Measurements from ENCODE around the gene LRRC32. TPM values are rescaled to one million over a fixed set of nuclear protein-coding genes. Genes with fewer than 3 reads are reported as not detected.
"Not testable (repeated sequence)": the region's sequence is repeated elsewhere in the genome, so short reads cannot be mapped to it uniquely, and the experiment has no call there.

LRRC32 gene
- total RNA-seq, 1 experiment from 2014 or later = 1.3 TPM

GRCh38 chr11:76658231-76658630, 12.3 kb downstream of the LRRC32 start:
- in situ Hi-C loops (cut with HindIII; ENCODE audit: low pct_unique_long_range_greater_than_20kb, low sequenced_read_pairs) = no loop called here
- no peak for DNase-seq (ENCODE audit: low read depth)

- DNase-seq (ENCODE audit: low read depth) = no peak
- in situ Hi-C loops (cut with HindIII; ENCODE audit: low pct_unique_long_range_greater_than_20kb, low sequenced_read_pairs) = no loop called here
These were observed 13.1 kb downstream of the LRRC32 start for GRCh38 chr11:76657187-76658170.

- DNase-seq (ENCODE audit: low read depth) = no peak
- in situ Hi-C loops (cut with HindIII; ENCODE audit: low pct_unique_long_range_greater_than_20kb, low sequenced_read_pairs) = no loop called here
These were observed 13.9 kb downstream of the LRRC32 start for GRCh38 chr11:76656571-76657081.

- no peak for DNase-seq (ENCODE audit: low read depth)
- in situ Hi-C loops (cut with HindIII; ENCODE audit: low pct_unique_long_range_greater_than_20kb, low sequenced_read_pairs) = no loop called here
These were observed 14.5 kb downstream of the LRRC32 start for GRCh38 chr11:76656050-76656531.

GRCh38 chr11:76655501-76656049, 15.0 kb downstream of the LRRC32 start:
- DNase-seq (ENCODE audit: low read depth) = no peak
- in situ Hi-C loops (cut with HindIII; ENCODE audit: low pct_unique_long_range_greater_than_20kb, low sequenced_read_pairs) = no loop called here

- no peak for DNase-seq (ENCODE audit: low read depth)
- in situ Hi-C loops (cut with HindIII; ENCODE audit: low pct_unique_long_range_greater_than_20kb, low sequenced_read_pairs) = no loop called here
These were observed 15.6 kb downstream of the LRRC32 start for GRCh38 chr11:76654980-76655379.

GRCh38 chr11:76654298-76654851, 16.2 kb downstream of the LRRC32 start:
- no peak for DNase-seq (ENCODE audit: low read depth)
- in situ Hi-C loops (cut with HindIII; ENCODE audit: low pct_unique_long_range_greater_than_20kb, low sequenced_read_pairs) = no loop called here

GRCh38 chr11:76653674-76654284, 16.8 kb downstream of the LRRC32 start:
- in situ Hi-C loops (cut with HindIII; ENCODE audit: low pct_unique_long_range_greater_than_20kb, low sequenced_read_pairs) = no loop called here

GRCh38 chr11:76653012-76653673, 17.4 kb downstream of the LRRC32 start:
- in situ Hi-C loops (cut with HindIII; ENCODE audit: low pct_unique_long_range_greater_than_20kb, low sequenced_read_pairs) = no loop called here
- DNase-seq (ENCODE audit: low read depth) = no peak

More at GRCh38 chr11:76653674-76654284, 16.8 kb downstream of the LRRC32 start:
- no peak for DNase-seq (ENCODE audit: low read depth)

- DNase-seq (ENCODE audit: low read depth) = no peak
- in situ Hi-C loops (cut with HindIII; ENCODE audit: low pct_unique_long_range_greater_than_20kb, low sequenced_read_pairs) = no loop called here
These were observed 20.6 kb downstream of the LRRC32 start for GRCh38 chr11:76649851-76650372.

- in situ Hi-C loops (cut with HindIII; ENCODE audit: low pct_unique_long_range_greater_than_20kb, low sequenced_read_pairs) = no loop called here
- DNase-seq (ENCODE audit: low read depth) = no peak
These were observed 21.5 kb downstream of the LRRC32 start for GRCh38 chr11:76649011-76649410.

- no peak for DNase-seq (ENCODE audit: low read depth)
- in situ Hi-C loops (cut with HindIII; ENCODE audit: low pct_unique_long_range_greater_than_20kb, low sequenced_read_pairs) = no loop called here
These were observed 22.5 kb downstream of the LRRC32 start for GRCh38 chr11:76648061-76648460.

GRCh38 chr11:76646882-76647534, 23.5 kb downstream of the LRRC32 start:
- no peak for DNase-seq (ENCODE audit: low read depth)
- in situ Hi-C loops (cut with HindIII; ENCODE audit: low pct_unique_long_range_greater_than_20kb, low sequenced_read_pairs) = no loop called here

GRCh38 chr11:76644591-76644990, 26.0 kb downstream of the LRRC32 start:
- no peak for DNase-seq (ENCODE audit: low read depth)
- in situ Hi-C loops (cut with HindIII; ENCODE audit: low pct_unique_long_range_greater_than_20kb, low sequenced_read_pairs) = no loop called here

GRCh38 chr11:76643711-76644110, 26.8 kb downstream of the LRRC32 start:
- in situ Hi-C loops (cut with HindIII; ENCODE audit: low pct_unique_long_range_greater_than_20kb, low sequenced_read_pairs); DNase-seq (ENCODE audit: low read depth): not testable (repeated sequence)

GRCh38 chr11:76642341-76642740, 28.2 kb downstream of the LRRC32 start:
- in situ Hi-C loops (cut with HindIII; ENCODE audit: low pct_unique_long_range_greater_than_20kb, low sequenced_read_pairs) = no loop called here
- no peak for DNase-seq (ENCODE audit: low read depth)

- in situ Hi-C loops (cut with HindIII; ENCODE audit: low pct_unique_long_range_greater_than_20kb, low sequenced_read_pairs) = no loop called here
- no peak for DNase-seq (ENCODE audit: low read depth)
These were observed 28.6 kb downstream of the LRRC32 start for GRCh38 chr11:76641905-76642304.
